Endothelial cell of umbilical vein (primary cell): ENCODE data around the gene FUT4.

ENCODE experiments used
- FOS ChIP-seq: IDR thresholded peaks from 2 replicates; pipeline ENCODE4 v1.6.1; 2011; ENCODE audit warnings: mild to moderate bottlenecking, low read length, moderate library complexity, borderline replicate concordance; ENCODE audit not compliant: insufficient read depth
- JUN ChIP-seq: IDR thresholded peaks from 2 replicates; pipeline ENCODE4 v1.6.1; 2011; ENCODE audit warnings: borderline replicate concordance, low read depth; ENCODE audit not compliant: insufficient read length, insufficient read depth
- POLR2AphosphoS5 ChIP-seq: IDR thresholded peaks from 2 replicates; pipeline ENCODE4 v1.6.1; 2012; ENCODE audit warnings: low read depth, mild to moderate bottlenecking, control low read depth, low read length, moderate library complexity; ENCODE audit not compliant: insufficient read depth
- TF ChIP-seq, protein P1 (sequence below), 2 donors: IDR thresholded peaks; 1 replicate in 1 of 2; 2 replicates in 1 of 2; pipeline ENCODE4 v1.5.1; 2011; ENCODE audit warnings: low read length in 2 of 2, mild to moderate bottlenecking in 2 of 2, moderate library complexity in 2 of 2, control low read depth in 1 of 2, inconsistent platforms in 1 of 2, low read depth in 1 of 2; ENCODE audit not compliant: insufficient read depth in 1 of 2; ENCODE audit errors: extremely low read depth in 1 of 2

- TF ChIP-seq POLR2AphosphoS5 (no peak), JUN (no peak), FOS (no peak)
- TF ChIP-seq, protein P1, sequence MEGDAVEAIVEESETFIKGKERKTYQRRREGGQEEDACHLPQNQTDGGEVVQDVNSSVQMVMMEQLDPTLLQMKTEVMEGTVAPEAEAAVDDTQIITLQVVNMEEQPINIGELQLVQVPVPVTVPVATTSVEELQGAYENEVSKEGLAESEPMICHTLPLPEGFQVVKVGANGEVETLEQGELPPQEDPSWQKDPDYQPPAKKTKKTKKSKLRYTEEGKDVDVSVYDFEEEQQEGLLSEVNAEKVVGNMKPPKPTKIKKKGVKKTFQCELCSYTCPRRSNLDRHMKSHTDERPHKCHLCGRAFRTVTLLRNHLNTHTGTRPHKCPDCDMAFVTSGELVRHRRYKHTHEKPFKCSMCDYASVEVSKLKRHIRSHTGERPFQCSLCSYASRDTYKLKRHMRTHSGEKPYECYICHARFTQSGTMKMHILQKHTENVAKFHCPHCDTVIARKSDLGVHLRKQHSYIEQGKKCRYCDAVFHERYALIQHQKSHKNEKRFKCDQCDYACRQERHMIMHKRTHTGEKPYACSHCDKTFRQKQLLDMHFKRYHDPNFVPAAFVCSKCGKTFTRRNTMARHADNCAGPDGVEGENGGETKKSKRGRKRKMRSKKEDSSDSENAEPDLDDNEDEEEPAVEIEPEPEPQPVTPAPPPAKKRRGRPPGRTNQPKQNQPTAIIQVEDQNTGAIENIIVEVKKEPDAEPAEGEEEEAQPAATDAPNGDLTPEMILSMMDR (IDR thresholded peaks at IDR 0.05; ENCODE audit: extremely low read depth in 1 of 2, insufficient read depth in 1 of 2, low read depth in 1 of 2, low read length in 2 of 2), result no peak
These were observed 28.3 kb upstream of the FUT4 start for GRCh38 chr11:94515398-94515797.
